HG03095 (cell line): Measurements from ENCODE around the gene GPR179.
"Not testable (repeated sequence)": the region's sequence is repeated elsewhere in the genome, so short reads cannot be mapped to it uniquely, and the experiment has no call there.

Experiments used
- ATAC-seq: cut with Tn5 transposase; IDR thresholded peaks from one replicate; pipeline ENCODE4 v1.9.1; 2021; ENCODE audit warnings: moderate library complexity; ENCODE audit not compliant: unreplicated experiment

The GPR179 gene

GRCh38 chr17:38324141-38324697, 19.5 kb downstream of the GPR179 start:
- ATAC-seq, result no peak

GRCh38 chr17:38322897-38323296, 20.9 kb downstream of the GPR179 start:
- ATAC-seq, result no peak

GRCh38 chr17:38322156-38322779, 21.5 kb downstream of the GPR179 start:
- ATAC-seq, result no peak

- ATAC-seq, result no peak
These were observed 23.3 kb downstream of the GPR179 start for GRCh38 chr17:38320482-38320881.

- no peak for ATAC-seq
These were observed 26.7 kb downstream of the GPR179 start for GRCh38 chr17:38317081-38317480.

- no peak for ATAC-seq
These were observed 28.3 kb downstream of the GPR179 start for GRCh38 chr17:38315497-38315896.

- ATAC-seq, result peak; percentile 85
These were observed 46.8 kb downstream of the GPR179 start, which contains the start of gene MRPL45 for GRCh38 chr17:38296834-38297517. MRPL45 (plus strand) TSS chr17:38297168; CDS start chr17:38297184, 16 bp downstream.

- ATAC-seq, result not testable (repeated sequence)
These were observed 48.0 kb downstream of the GPR179 start for GRCh38 chr17:38295602-38296365.

- not testable (repeated sequence) for ATAC-seq
These were observed 54.0 kb downstream of the GPR179 start for GRCh38 chr17:38289760-38290159.

- not testable (repeated sequence) for ATAC-seq
These were observed 55.4 kb downstream of the GPR179 start for GRCh38 chr17:38288217-38288827.

- not testable (repeated sequence) for ATAC-seq
These were observed 57.2 kb downstream of the GPR179 start for GRCh38 chr17:38286501-38287091.

GRCh38 chr17:38285994-38286393, 57.8 kb downstream of the GPR179 start:
- not testable (repeated sequence) for ATAC-seq
